ENCODE data around the gene ITGB2.

Gene ITGB2

GRCh38 chr21:44898011-44898488 lies 22.6 kb downstream of the ITGB2 start:
- TF ChIP-seq, protein P1, sequence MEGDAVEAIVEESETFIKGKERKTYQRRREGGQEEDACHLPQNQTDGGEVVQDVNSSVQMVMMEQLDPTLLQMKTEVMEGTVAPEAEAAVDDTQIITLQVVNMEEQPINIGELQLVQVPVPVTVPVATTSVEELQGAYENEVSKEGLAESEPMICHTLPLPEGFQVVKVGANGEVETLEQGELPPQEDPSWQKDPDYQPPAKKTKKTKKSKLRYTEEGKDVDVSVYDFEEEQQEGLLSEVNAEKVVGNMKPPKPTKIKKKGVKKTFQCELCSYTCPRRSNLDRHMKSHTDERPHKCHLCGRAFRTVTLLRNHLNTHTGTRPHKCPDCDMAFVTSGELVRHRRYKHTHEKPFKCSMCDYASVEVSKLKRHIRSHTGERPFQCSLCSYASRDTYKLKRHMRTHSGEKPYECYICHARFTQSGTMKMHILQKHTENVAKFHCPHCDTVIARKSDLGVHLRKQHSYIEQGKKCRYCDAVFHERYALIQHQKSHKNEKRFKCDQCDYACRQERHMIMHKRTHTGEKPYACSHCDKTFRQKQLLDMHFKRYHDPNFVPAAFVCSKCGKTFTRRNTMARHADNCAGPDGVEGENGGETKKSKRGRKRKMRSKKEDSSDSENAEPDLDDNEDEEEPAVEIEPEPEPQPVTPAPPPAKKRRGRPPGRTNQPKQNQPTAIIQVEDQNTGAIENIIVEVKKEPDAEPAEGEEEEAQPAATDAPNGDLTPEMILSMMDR (IDR thresholded peaks at IDR 0.05) = no peak

DNA sequence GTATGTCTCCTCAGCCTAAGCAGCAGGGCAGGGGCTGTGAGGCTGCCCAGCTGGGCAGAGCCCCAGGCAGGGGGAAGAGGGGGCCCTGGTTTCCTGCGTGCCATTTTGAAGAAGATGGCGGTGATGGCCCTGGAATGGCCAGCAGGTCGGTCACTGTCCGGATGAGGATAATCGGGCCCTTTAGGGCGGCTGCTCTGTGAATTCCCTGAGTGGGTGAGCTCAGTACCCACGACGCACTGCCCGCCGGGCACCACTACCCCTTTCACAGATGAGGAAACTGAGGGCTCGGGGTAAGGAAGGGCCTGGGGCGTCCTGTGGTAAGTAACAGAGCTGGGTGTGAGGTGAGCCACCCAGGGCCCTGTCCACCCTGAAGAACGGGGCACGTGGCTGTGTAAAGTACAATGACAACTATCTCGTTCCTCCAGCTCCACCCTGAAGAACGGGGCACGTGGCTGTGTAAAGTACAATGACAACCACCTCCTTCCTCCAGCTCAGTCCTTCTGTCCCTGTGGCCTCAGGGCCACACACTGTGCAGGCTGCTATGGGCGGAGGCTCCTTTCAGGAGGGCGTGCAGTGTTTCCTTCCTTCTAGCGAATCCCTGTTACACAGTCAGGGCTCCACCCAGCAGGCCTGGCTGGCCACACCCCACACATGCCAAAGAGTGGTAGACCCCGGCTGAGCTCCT lies 23.2 kb downstream of the ITGB2 start:
- TF ChIP-seq, protein P1 (IDR thresholded peaks at IDR 0.05) = no peak

DNA sequence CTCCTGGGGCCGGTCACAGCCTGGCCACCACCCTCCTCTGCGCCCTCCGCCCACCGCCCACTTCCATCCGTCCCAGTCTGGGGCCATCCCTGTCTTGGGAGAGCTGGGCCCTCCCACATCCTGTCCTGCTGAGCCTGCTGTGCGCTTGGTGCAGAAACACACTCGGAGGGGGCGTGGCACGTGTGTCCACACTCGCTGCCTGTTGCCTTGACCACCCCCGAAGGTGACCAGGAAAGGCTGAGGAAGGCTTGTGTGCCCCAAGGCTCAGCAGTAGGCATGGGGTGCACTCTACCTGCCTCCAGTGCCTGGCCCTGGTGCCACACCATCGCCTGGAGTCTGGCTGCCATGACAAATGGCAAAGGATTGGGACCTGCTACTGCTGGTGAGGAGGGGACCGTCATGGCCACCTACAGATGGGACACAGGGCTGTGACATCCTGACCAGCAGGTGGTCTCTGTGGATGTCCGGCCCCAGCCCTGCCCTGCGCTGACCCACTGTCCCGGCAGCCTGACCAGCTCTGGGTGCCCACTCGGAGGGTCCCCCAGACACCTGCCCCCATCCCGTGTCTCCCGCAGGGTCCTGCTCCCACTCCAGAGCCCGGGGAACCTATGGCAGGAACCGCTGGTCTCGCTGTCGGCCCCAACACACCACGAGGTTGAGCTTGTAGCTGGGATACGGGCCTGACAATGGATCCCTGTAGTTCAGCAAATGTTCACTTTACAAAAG lies 24.0 kb downstream of the ITGB2 start:
- TF ChIP-seq, protein P1 (IDR thresholded peaks at IDR 0.05) = no peak

GRCh38 chr21:44895859-44896258 lies 24.8 kb downstream of the ITGB2 start:
- TF ChIP-seq, protein P1 (IDR thresholded peaks at IDR 0.05) = no peak

DNA sequence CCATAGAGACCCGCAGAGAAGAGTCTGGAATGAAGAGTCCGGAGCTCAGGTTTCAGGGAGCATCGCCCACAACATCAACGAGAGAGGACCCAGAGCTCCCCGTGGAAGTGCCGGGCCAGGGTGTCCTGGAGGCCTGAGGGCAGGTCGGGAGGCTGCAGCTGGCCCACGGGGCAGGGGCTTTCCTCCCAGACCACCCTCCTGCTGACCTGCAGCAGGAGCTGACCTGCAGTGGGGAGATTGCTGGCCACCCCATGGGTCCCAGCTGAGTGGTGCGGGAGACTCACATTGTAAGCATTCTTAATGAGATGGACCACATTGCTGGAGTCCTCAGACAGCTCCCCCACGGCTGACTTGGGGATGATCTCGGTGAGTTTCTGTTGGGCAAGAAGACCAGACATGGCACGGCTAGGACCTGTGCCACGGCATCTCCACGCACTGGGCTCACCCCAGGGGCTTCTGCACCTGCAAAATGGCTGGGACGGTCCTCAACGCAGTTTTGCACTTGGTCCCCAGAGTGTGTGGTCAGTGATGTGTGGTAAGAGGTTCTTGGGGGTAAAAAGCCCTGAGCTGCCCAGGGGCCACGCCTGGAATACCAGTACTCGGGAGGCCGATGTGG lies 25.9 kb downstream of the ITGB2 start:
- TF ChIP-seq, protein P1 (IDR thresholded peaks at IDR 0.05) = no peak

DNA sequence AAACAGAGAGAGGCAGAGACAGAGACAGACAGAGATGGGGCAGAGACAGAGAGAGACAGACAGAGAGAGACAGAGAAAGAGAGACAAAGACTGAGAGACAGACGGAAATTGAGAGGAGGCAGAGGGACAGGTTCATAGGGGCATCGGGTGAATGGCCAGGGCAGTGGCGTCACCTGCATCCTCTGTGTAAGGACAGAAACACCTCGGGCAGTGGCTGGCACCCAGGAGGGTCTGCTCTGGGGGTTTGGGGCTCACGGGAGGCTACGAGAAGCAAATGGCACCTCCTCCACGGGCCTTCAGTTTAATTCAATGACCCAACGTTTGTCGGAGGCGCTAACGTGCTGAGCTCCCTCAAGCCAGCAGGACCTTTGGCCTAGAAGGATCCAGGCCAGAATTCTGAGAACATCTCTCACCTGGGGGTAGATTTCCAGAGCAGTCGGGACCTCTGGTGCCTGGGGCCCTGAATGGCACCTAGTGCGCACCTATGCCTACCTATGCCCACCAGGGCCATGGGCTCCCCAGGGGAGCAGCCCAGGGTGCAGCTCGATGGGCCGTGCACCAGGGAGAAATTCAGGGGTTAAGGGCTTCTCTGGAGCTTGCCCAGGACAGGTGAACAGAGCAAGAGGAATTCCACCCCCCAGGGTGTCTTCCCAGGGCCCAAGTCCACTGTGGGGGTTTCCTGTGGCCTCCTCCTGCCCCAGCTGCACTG lies 26.6 kb downstream of the ITGB2 start:
- TF ChIP-seq, protein P1 (IDR thresholded peaks at IDR 0.05) = no peak

DNA sequence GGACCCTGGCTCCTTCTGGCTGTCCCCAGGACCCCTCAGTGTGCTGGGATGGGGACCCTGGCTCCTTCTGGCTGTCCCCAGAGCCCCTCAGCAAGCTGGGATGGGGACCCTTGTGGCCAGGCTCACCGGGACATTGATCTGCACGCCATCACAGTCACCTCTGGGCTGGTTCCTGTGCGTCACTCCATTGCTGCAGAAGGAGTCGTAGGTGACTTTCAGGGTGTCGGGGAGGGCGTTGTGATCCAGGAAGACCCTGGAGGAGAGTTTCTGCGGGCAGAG lies 27.5 kb downstream of the ITGB2 start:
- TF ChIP-seq, protein P1 (IDR thresholded peaks at IDR 0.05) = no peak
